Caco-2 (cell line): ENCODE results near the gene MX2. TPM values are rescaled to one million over a fixed set of nuclear protein-coding genes. Genes with fewer than 3 reads are reported as not detected.

Source experiments
- BruUV-seq: library from RNA; stranded (reverse); fragments of 400-500 nt; replicated peaks from 2 replicates; lab custom pipeline; 2021; lab: Mats Ljungman, UMichigan
- CTCF ChIA-PET: fragments of 300-600 bp; sonication (Branson Sonifier 250); formaldehyde crosslinking; loops from one replicate; lab custom pipeline; 2022; ENCODE audit warnings: antibody characterized with exemption; lab: Charles Lee
- POLR2A ChIA-PET: fragments of 300-600 bp; sonication (Branson Sonifier 250); formaldehyde crosslinking; loops from one replicate; lab custom pipeline; 2022; ENCODE audit warnings: antibody characterized with exemption; lab: Charles Lee
- DNase-seq, 2 experiments: peaks; one replicate each; pipeline versions ENCODE4 v3.0.0 to v3.0.0-alpha.2; 2020 to 2022
- H3K27me3 ChIP-seq: replicated peaks from 2 replicates; pipeline ENCODE4 v1.6.0; 2011; ENCODE audit warnings: low read length; ENCODE audit not compliant: control insufficient read depth, insufficient read depth
- H3K36me3 ChIP-seq: 2 replicates; pipeline ENCODE4 v1.5.1; 2011; ENCODE audit warnings: low read length; ENCODE audit not compliant: control insufficient read depth, insufficient read depth
- H3K4me1 ChIP-seq: fragments of 250-450 bp; sonication (Bioruptor Pico); 2 replicates; pipeline ENCODE4 v1.5.1; 2020; ENCODE audit warnings: mild to moderate bottlenecking
- H3K4me3 ChIP-seq: 2 replicates; pipeline ENCODE4 v1.5.1; 2011; ENCODE audit warnings: low read depth, mild to moderate bottlenecking, control low read depth, low read length
- H3K9me3 ChIP-seq: fragments of 250-450 bp; sonication (Bioruptor Pico); 2 replicates; pipeline ENCODE4 v1.5.1; 2020; ENCODE audit warnings: mild to moderate bottlenecking, moderate library complexity
- H3K27ac Mint-ChIP-seq: one replicate; pipeline ENCODE4 v1.8.0; 2022; ENCODE audit warnings: mixed read lengths; ENCODE audit not compliant: unreplicated experiment
- H3K27me3 Mint-ChIP-seq: one replicate; pipeline ENCODE4 v1.8.0; 2022; ENCODE audit warnings: mixed read lengths; ENCODE audit not compliant: insufficient read depth, unreplicated experiment
- H3K36me3 Mint-ChIP-seq: one replicate; pipeline ENCODE4 v1.8.0; 2022; ENCODE audit warnings: mild to moderate bottlenecking, mixed read lengths; ENCODE audit not compliant: insufficient read depth, unreplicated experiment
- H3K4me1 Mint-ChIP-seq: one replicate; pipeline ENCODE4 v1.8.0; 2022; ENCODE audit warnings: low read depth, mixed read lengths; ENCODE audit not compliant: unreplicated experiment
- H3K4me3 Mint-ChIP-seq: one replicate; pipeline ENCODE4 v1.8.0; 2022; ENCODE audit warnings: mild to moderate bottlenecking, moderate library complexity, mixed read lengths; ENCODE audit not compliant: unreplicated experiment
- H3K9me3 Mint-ChIP-seq: one replicate; pipeline ENCODE4 v1.8.0; 2022; ENCODE audit warnings: mixed read lengths; ENCODE audit not compliant: unreplicated experiment
- intact Hi-C: fragments of 100-400 bp; cut with micrococcal nuclease; formaldehyde crosslinking; loops from one replicate; pipeline ENCODE4 v1.10.0; 2022; ENCODE audit not compliant: unreplicated experiment
- total RNA-seq: library from RNA; stranded (reverse); gene quantifications from 2 replicates; pipeline ENCODE4 v1.2.3, GENCODE V29; 2022
- TF ChIP-seq, protein P1 (sequence below), 2 experiments: fragments of 200-600 bp in 1 of 2; IDR thresholded peaks; 1 replicate in 1 of 2; 2 replicates in 1 of 2; pipeline versions ENCODE4 v1.5.1 to v1.8.0; 2011 to 2022; ENCODE audit warnings: antibody characterized with exemption in 1 of 2, control low read depth in 1 of 2, inconsistent platforms in 1 of 2, low read depth in 1 of 2, low read length in 1 of 2, mild to moderate bottlenecking in 1 of 2, moderate library complexity in 1 of 2; ENCODE audit not compliant: insufficient read depth in 1 of 2, severe bottlenecking in 1 of 2, unreplicated experiment in 1 of 2

MX2 gene
- total RNA-seq, 1 experiment from 2014 or later = 0.84 TPM

GRCh38 chr21:41318218-41318617 is 43.6 kb upstream of the MX2 start:
- no TSS peak for BruUV-seq
- Mint-ChIP-seq H3K27me3 (no peaks in the 10 kb centered on the region), H3K9me3 (no peaks in the 10 kb centered on the region), H3K4me1 (peaks cover 28% of the 10 kb centered on the region), H3K4me3 (no peak overlapping the region), H3K36me3 (peaks cover 7% of the 10 kb centered on the region), H3K27ac (no peak overlapping the region)
- POLR2A ChIA-PET = no interaction called here
- H3K36me3 ChIP-seq = no peaks in the 10 kb centered on the region
- TF ChIP-seq, protein P1, sequence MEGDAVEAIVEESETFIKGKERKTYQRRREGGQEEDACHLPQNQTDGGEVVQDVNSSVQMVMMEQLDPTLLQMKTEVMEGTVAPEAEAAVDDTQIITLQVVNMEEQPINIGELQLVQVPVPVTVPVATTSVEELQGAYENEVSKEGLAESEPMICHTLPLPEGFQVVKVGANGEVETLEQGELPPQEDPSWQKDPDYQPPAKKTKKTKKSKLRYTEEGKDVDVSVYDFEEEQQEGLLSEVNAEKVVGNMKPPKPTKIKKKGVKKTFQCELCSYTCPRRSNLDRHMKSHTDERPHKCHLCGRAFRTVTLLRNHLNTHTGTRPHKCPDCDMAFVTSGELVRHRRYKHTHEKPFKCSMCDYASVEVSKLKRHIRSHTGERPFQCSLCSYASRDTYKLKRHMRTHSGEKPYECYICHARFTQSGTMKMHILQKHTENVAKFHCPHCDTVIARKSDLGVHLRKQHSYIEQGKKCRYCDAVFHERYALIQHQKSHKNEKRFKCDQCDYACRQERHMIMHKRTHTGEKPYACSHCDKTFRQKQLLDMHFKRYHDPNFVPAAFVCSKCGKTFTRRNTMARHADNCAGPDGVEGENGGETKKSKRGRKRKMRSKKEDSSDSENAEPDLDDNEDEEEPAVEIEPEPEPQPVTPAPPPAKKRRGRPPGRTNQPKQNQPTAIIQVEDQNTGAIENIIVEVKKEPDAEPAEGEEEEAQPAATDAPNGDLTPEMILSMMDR (IDR thresholded peaks at IDR 0.05; ENCODE audit: insufficient read depth in 1 of 2, low read depth in 1 of 2, low read length in 1 of 2, severe bottlenecking in 1 of 2, unreplicated experiment in 1 of 2) = no peak
- peaks cover 45% of the 10 kb centered on the region for H3K4me1 ChIP-seq
- H3K27me3 ChIP-seq = no peaks in the 10 kb centered on the region
- no peaks in the 10 kb centered on the region for H3K9me3 ChIP-seq
- intact Hi-C loops = no loop called here
- no peak for DNase-seq
- CTCF ChIA-PET = interaction anchor here (0.6 kb wide), 1 partner anchor 58 kb away, joined by 4 read pairs; no protein-coding TSS in a partner anchor
- H3K4me3 ChIP-seq = no peak overlapping the region

GRCh38 chr21:41319273-41319672 is 42.6 kb upstream of the MX2 start:
- H3K4me1 ChIP-seq = peaks cover 56% of the 10 kb centered on the region
- intact Hi-C loops = no loop called here
- CTCF ChIA-PET = interaction anchor here (2.0 kb wide), 1 partner anchor 36 kb away, joined by 9 read pairs; no protein-coding TSS in a partner anchor
- no peaks in the 10 kb centered on the region for H3K27me3 ChIP-seq
- no peaks in the 10 kb centered on the region for H3K9me3 Mint-ChIP-seq
- H3K9me3 ChIP-seq = no peaks in the 10 kb centered on the region
- POLR2A ChIA-PET = interaction anchor here (0.7 kb wide), 1 partner anchor 142 kb away, joined by 4 read pairs; no protein-coding TSS in a partner anchor
- H3K36me3 Mint-ChIP-seq = peaks cover 7% of the 10 kb centered on the region
- no peak overlapping the region for H3K4me3 Mint-ChIP-seq
- no peaks in the 10 kb centered on the region for H3K36me3 ChIP-seq
- peak overlapping the region; percentile 71 for H3K27ac Mint-ChIP-seq
- BruUV-seq = no TSS peak
- TF ChIP-seq, protein P1 (IDR thresholded peaks at IDR 0.05; ENCODE audit: insufficient read depth in 1 of 2, low read depth in 1 of 2, low read length in 1 of 2, severe bottlenecking in 1 of 2, unreplicated experiment in 1 of 2) = no peak
- peaks cover 34% of the 10 kb centered on the region for H3K4me1 Mint-ChIP-seq
- H3K4me3 ChIP-seq = no peak overlapping the region
- no peaks in the 10 kb centered on the region for H3K27me3 Mint-ChIP-seq
- peak; percentile 24 to 68 for DNase-seq

DNA sequence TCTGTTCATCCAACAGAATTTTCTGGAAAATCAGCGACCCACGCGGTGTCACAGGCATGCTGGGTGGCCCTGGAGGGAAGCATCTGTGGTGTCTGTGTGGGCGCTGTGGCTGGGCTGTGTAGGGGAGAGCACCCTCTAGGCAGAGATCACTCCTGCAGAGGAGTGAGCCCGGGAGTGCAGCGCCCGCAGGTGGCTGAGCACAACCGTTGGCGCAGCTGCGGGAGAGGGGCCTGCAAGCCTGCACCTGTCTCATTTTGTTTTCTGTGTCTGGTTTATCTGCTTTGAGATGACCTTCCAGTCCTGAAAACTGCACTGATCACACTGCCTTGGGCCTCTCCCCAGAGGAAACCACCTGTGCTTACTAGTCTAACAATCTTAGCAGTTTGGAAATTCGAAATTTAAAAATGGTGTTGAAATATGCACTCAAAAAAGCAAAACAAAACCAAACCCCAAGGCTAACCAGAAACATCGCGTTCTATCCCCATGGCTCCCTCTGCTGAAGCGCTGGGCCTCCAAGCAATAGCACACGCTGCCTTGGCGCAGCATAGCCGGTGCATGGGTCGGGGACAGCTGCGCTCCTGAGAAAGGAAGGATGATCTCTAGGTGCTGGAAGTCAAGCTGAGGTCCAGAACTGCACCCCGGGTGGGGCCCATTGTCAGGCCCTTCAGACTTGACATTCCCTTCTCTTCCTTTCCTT is 40.5 kb upstream of the MX2 start:
- intact Hi-C loops = no loop called here
- no peaks in the 10 kb centered on the region for H3K27me3 ChIP-seq

More for the DNA sequence above, 40.5 kb upstream of the MX2 start:
- no peak for DNase-seq
- H3K4me3 ChIP-seq = no peak overlapping the region
- BruUV-seq = no TSS peak
- Mint-ChIP-seq H3K9me3 (no peaks in the 10 kb centered on the region), H3K4me1 (peaks cover 34% of the 10 kb centered on the region), H3K4me3 (peak overlapping the region; percentile 79), H3K36me3 (peaks cover 14% of the 10 kb centered on the region), H3K27ac (peak overlapping the region; percentile 92), H3K27me3 (no peaks in the 10 kb centered on the region)
- peaks cover 52% of the 10 kb centered on the region for H3K4me1 ChIP-seq
- TF ChIP-seq, protein P1 (IDR thresholded peaks at IDR 0.05; ENCODE audit: insufficient read depth in 1 of 2, low read depth in 1 of 2, low read length in 1 of 2, severe bottlenecking in 1 of 2, unreplicated experiment in 1 of 2) = no peak
- ChIA-PET CTCF (interaction anchor here (2.0 kb wide), 1 partner anchor 38 kb away, joined by 9 read pairs; no protein-coding TSS in a partner anchor), POLR2A (no interaction called here)
- H3K36me3 ChIP-seq = no peaks in the 10 kb centered on the region
- no peaks in the 10 kb centered on the region for H3K9me3 ChIP-seq
